ENCODE measurements around the gene ABCD1. TPM values are rescaled to one million over a fixed set of nuclear protein-coding genes. Genes with fewer than 3 reads are reported as not detected.

Gene ABCD1
- total and polyA plus RNA-seq, 9 of the 15 experiments (the other 6 are each of a cell fraction or from before 2014, with no cell fraction given), result 0.07 to 6.9 (median 2.2) TPM

GRCh38 chrX:153765138-153766079 is 40.8 kb downstream of the ABCD1 start (continued):
- 0 out of 4 replicates have a peak, but pooled peaks of 1 of the 2 experiments have one; percentile 18 for TF ChIP-seq BCLAF1 (IDR thresholded peaks at IDR 0.05; ENCODE audit: borderline replicate concordance in 1 of 2, control insufficient read depth in 1 of 2, low read depth in 2 of 2, low read length in 1 of 2)
- TF ChIP-seq TAF7 (tag; IDR thresholded peaks at IDR 0.05), result no peak
- no peak for TF ChIP-seq SNIP1 (IDR thresholded peaks at IDR 0.05; ENCODE audit: low read depth)
- peak; percentile 22 for TF ChIP-seq PRDM10 (IDR thresholded peaks at IDR 0.05; ENCODE audit: partially characterized antibody)
- TF ChIP-seq RBM25 (IDR thresholded peaks at IDR 0.05; ENCODE audit: low read depth, low read length, severe bottlenecking), result no peak
- no peak for TF ChIP-seq IRF2 (CRISPR knock-in tag; IDR thresholded peaks at IDR 0.05)
- TF ChIP-seq MTF1 (CRISPR knock-in tag; IDR thresholded peaks at IDR 0.05; ENCODE audit: borderline replicate concordance), result no peak
- TF ChIP-seq ZNF551 (CRISPR knock-in tag; IDR thresholded peaks at IDR 0.05), result no peak
- peak; percentile 85 for TF ChIP-seq POLR2AphosphoS5 (IDR thresholded peaks at IDR 0.05; ENCODE audit: control insufficient read depth, insufficient read depth, low read depth, low read length)
- peak; percentile 53 for TF ChIP-seq CREM (IDR thresholded peaks at IDR 0.05; ENCODE audit: low read depth)
- no peak for TF ChIP-seq ZNF121 (CRISPR knock-in tag; conservative IDR thresholded peaks at IDR 0.05)
- no peak for TF ChIP-seq HMGXB4 (CRISPR knock-in tag; IDR thresholded peaks at IDR 0.05)
- TF ChIP-seq ATF3 (IDR thresholded peaks at IDR 0.05), result no peak
- no peak for TF ChIP-seq ATF3 (CRISPR knock-in tag; conservative IDR thresholded peaks at IDR 0.05)
